GM12872 (cell line): ENCODE measurements around the gene CLASRP.

ENCODE experiments used
- CTCF ChIP-seq: IDR thresholded peaks from 3 replicates; pipeline ENCODE4 v1.5.1; 2011; ENCODE audit warnings: low read depth, mild to moderate bottlenecking, low read length, moderate library complexity; ENCODE audit not compliant: insufficient read depth

Gene CLASRP

GRCh38 chr19:45001087-45001739, 37.6 kb upstream of the CLASRP start, which contains the start of gene RELB:
TSS of gene RELB (plus strand) at chr19:45001464. CDS start at chr19:45001580, 116 bp downstream.
- no peak for TF ChIP-seq CTCF

DNA sequence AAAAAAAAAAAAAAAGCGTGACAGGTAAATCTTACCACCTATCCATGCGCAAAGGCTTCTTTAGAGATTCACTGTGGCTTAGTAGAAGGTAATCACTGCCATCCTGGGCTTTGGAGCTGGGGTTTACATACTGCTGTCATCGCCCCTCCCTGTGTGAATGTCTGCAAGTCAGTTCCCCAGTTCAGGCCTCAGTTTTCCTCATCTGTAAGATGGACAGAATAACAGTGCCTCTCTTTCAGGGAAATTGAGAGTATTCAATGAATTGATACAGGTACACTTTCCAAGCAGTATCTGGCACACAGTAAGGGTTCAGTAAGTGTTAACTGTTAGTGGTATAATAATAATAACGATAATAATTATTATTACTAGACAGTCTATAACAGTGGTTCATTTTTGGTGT, 35.4 kb upstream of the CLASRP start:
- no peak for TF ChIP-seq CTCF

DNA sequence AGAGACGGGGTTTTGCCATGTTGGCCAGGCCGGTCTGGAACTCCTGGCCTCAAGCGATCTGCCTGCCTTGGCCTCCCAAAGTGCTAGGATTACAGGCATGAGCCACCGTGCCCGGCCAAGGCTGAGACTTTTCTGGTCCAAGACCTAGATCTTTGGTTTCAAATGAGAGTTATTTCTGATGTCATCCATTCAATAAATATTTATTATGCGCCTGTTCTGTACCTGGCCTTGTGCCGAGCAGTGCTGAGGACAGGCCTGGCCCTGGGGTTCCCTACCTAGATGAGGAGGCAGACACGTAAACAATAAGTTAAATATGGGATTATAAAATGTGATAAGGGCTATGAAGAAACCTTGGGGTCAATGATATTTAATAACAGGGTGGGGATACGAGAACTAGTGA, 33.1 kb upstream of the CLASRP start:
- no peak for TF ChIP-seq CTCF

- TF ChIP-seq CTCF = no peak
Observed at GRCh38 chr19:45008552-45008951, 30.3 kb upstream of the CLASRP start.

DNA sequence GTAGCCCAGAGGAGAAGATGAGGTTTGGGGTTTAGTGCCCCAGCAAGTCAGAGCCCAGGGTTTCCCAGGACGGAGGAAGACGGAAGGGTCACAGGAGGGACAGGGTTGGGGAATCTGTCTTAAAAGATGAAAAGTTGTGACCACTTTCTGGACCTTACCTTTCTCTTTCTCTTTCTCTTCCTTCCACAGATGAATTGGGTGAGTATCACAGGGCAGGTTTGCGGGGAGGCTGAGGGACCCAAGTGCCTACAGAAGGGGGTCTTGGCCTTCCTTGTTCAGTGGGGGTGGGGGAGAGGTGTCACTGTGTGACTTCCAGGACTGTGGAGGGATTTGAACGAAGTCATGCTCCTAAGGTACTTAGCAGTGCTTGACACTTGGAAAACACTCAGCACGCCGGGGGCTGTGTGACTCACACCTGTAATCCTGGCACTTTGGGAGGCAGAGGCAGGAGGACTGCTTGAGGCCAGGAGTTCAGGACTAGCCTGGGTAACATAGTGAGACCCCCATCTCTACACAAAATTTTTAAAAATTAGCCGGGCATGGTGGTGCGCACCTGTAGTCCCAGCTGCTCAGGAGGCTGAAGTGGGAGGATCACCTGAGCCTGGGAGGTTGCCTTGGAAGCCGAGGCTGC, 29.1 kb upstream of the CLASRP start:
- no peak for TF ChIP-seq CTCF

GRCh38 chr19:45010306-45010705, 28.5 kb upstream of the CLASRP start:
- TF ChIP-seq CTCF = no peak

GRCh38 chr19:45011959-45012358, 26.9 kb upstream of the CLASRP start:
- TF ChIP-seq CTCF = no peak
